ENCODE measurements around the gene ENO3.

Gene ENO3

DNA sequence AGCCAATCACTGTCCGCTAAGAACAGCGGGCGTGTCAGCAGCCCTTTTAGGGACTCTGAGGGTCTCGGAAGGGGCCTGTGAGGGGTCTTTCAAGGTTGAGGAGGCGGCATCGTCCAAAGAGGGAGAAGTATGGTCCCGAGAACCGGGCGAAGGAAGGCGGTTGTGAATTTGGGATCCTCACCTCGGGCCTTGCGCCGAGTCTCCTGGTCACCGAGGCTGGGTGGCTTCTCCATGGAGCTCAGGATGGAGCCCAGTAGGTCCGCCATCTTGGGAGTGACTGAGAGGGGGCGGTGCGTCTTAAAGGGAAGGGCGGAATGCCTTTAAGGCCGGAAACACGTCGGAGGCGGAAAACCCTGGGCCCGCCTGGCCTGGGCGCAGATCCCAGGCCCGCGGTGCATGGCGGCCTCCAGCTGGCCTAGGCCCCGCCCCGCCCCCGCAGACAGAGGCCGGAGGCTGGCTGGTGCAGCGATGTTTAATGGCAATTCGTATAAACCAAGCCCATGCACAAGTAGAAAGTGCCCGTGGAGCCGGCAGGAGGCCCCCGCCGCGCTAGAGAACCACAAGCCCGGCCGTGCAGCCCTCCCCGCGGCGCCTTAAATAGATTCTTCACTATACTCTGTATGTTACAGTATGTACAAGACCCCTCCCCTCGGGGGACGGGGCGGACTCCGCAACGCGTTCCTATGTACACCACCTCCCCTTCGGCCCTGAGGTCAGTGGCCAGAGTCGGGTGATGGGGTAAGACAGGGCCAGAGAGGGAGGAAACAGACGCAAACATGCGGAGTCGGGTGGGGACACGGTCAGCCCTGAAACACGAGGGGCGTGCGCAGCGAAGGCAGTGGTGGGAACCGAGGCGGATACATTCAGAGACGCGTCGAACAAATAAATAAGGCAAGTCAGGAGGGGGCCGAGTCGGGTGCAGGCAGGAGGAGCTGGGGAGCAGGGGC is 16.9 kb downstream of the ENO3 start, which contains the start of gene SPAG7:
Gene SPAG7 (minus strand): TSS at position 279 of the 947 bp plus-strand sequence. CDS start 13 bp downstream, at position 266.
- no peak for TF ChIP-seq CTCF (IDR thresholded peaks at IDR 0.05; ENCODE audit: low read depth, low read length, missing control alignments)
- H3K4me3 ChIP-seq (ENCODE audit: low read depth, low read length), result peak within 1 kb of the TSS; percentile 76
- in situ Hi-C loops (cut with HindIII; ENCODE audit: low sequenced_read_pairs), result no loop called here
- DNase-seq (ENCODE audit: low read depth), result peak; percentile 95

DNA sequence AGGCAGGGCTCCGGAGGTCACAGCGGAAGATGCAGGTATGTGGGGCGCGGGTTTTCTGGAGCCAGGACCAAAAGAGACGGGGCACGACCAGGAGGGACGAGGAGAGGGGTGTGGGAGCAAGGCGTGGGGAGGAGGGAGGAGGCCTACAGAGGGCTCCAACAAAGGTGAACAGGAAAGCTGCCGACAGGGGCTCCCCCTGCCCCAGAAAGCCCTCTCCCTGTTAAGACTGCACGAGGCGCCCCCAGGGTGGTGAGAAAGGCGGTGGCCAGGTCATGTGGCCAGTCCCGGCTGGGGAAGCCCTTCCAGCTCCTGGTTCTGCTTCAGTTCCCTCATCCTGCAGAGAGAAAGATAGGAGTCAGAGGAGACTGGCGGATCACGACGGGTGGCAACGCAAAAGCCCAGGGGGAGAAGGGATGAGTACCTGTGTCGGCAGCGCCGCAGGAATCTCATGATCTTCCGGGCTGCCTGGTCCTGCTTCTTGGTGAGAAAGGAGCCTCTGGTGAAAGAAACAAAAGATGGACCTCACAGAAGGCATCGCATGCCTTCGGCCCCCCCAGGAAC is 17.6 kb downstream of the ENO3 start:
- peak overlapping the region; percentile 76 for H3K4me3 ChIP-seq (ENCODE audit: low read depth, low read length)
- in situ Hi-C loops (cut with HindIII; ENCODE audit: low sequenced_read_pairs), result no loop called here
- no peak for DNase-seq (ENCODE audit: low read depth)
- no peak for TF ChIP-seq CTCF (IDR thresholded peaks at IDR 0.05; ENCODE audit: low read depth, low read length, missing control alignments)

DNA sequence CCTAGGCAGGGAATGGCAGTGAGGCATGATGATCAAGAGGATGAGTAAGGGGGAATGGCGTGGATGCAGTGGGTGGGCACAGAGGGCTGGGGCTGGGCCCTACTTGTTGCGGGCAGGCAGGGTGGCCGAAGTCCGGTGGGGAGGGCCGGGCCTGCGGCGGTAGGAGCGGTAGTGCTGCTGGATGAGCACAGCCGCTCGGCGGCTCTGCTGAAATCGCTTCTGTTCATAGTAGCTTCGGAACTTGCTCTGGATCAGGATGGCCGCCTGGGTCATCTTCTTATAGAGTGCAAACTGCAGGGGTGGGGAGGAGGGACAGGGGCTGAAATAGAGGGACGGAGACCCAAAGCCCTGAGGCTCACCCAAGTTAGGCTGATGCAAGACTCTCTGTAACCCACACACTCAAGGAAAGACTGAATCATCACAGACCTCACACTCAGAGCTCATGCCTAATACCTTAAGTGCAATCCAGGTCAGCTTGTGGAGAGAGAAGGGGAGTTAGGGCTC is 18.2 kb downstream of the ENO3 start:
- peak; percentile 83 for DNase-seq (ENCODE audit: low read depth)
- no peak for TF ChIP-seq CTCF (IDR thresholded peaks at IDR 0.05; ENCODE audit: low read depth, low read length, missing control alignments)
- in situ Hi-C loops (cut with HindIII; ENCODE audit: low sequenced_read_pairs), result no loop called here
- H3K4me3 ChIP-seq (ENCODE audit: low read depth, low read length), result peak overlapping the region; percentile 76

DNA sequence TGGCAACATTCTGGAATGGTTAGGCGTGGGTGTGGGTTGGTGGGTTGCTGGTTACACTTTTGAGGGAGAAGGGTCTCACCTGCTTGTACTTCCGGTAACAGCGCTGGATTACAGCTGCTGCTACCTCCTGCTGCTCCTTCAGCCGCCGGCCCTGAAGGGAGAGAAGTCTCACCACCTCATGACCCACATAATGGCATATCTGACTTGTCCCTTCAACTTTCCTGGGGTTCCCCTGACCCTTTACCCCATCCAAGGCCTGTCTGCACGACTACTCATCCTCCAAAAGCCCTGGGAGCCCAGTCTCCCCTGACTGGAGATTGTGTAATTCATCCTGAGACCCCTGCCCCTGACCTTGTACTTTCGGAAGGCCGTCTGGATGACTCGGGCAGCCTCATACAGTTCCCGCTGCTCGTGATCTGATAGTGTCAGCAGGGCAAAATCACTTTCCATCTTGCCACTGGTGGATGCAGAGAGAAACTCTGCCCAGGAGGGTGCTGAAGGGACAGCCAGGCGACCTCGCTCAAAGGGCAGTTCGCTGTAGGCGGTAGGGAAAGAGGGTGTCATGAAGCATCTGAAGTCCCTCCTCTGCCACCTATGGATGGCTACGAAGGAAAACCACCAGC is 18.7 kb downstream of the ENO3 start:
- in situ Hi-C loops (cut with HindIII; ENCODE audit: low sequenced_read_pairs), result no loop called here
- no peak for DNase-seq (ENCODE audit: low read depth)
- H3K4me3 ChIP-seq (ENCODE audit: low read depth, low read length), result peak overlapping the region; percentile 76
- no peak for TF ChIP-seq CTCF (IDR thresholded peaks at IDR 0.05; ENCODE audit: low read depth, low read length, missing control alignments)

GRCh38 chr17:4970273-4970672 is 19.4 kb downstream of the ENO3 start:
- DNase-seq (ENCODE audit: low read depth), result no peak
- TF ChIP-seq CTCF (IDR thresholded peaks at IDR 0.05; ENCODE audit: low read depth, low read length, missing control alignments), result no peak
- in situ Hi-C loops (cut with HindIII; ENCODE audit: low sequenced_read_pairs), result no loop called here
- H3K4me3 ChIP-seq (ENCODE audit: low read depth, low read length), result no peak overlapping the region

GRCh38 chr17:4971826-4972225 is 20.9 kb downstream of the ENO3 start:
- TF ChIP-seq CTCF (IDR thresholded peaks at IDR 0.05; ENCODE audit: low read depth, low read length, missing control alignments), result no peak
- in situ Hi-C loops (cut with HindIII; ENCODE audit: low sequenced_read_pairs), result no loop called here
- DNase-seq (ENCODE audit: low read depth), result no peak
- no peak overlapping the region for H3K4me3 ChIP-seq (ENCODE audit: low read depth, low read length)
